ENCODE results near the gene ACTL8. TPM values are rescaled to one million over a fixed set of nuclear protein-coding genes. Genes with fewer than 3 reads are reported as not detected.

The ACTL8 gene
- total RNA-seq, 1 donor from 2014 or later: not detected

GRCh38 chr1:17875171-17875881, 120.2 kb downstream of the ACTL8 start:
- DNase-seq (ENCODE audit: low spot score in 2 of 2, unreplicated experiment in 2 of 2): no peak
- Mint-ChIP-seq H3K4me1 (peaks cover 13% of the 10 kb centered on the region), H3K27me3 (ENCODE audit: low read depth) (peaks cover 9% of the 10 kb centered on the region), H3K4me3 (no peak overlapping the region), H3K36me3 (no peaks in the 10 kb centered on the region), H3K27ac (no peak overlapping the region), H3K9me3 (peaks cover 7% of the 10 kb centered on the region)
- no peak for TF ChIP-seq CTCF (IDR thresholded peaks at IDR 0.05; ENCODE audit: unreplicated experiment)

- no peaks in the 10 kb centered on the region for H3K36me3 Mint-ChIP-seq
- no peak overlapping the region for H3K4me3 Mint-ChIP-seq
- no peak for TF ChIP-seq CTCF (IDR thresholded peaks at IDR 0.05; ENCODE audit: unreplicated experiment)
- peaks cover 13% of the 10 kb centered on the region for H3K4me1 Mint-ChIP-seq
- peaks cover 11% of the 10 kb centered on the region for H3K27me3 Mint-ChIP-seq (ENCODE audit: low read depth)
- H3K27ac Mint-ChIP-seq: no peak overlapping the region
- H3K9me3 Mint-ChIP-seq: peaks cover 2% of the 10 kb centered on the region
- DNase-seq (ENCODE audit: low spot score in 2 of 2, unreplicated experiment in 2 of 2): no peak
Observed at GRCh38 chr1:17875882-17876280, 120.7 kb downstream of the ACTL8 start.

Other genes with a start within 250 kb of the ACTL8 start
- gene ARHGEF10L, start 215.6 kb upstream of the ACTL8 start, total RNA-seq: 31.3 to 33.1 TPM (median 32.6 TPM) in 3 replicates

Data from mesothelial cell of epicardium (in vitro differentiated cells).